GM12878 (cell line): Measurements from ENCODE around the gene SBF1. TPM values are rescaled to one million over a fixed set of nuclear protein-coding genes. Genes with fewer than 3 reads are reported as not detected.

Experiments used
- ATAC-seq: fragments of 200-7000 bp; cut with Tn5 transposase; 3 replicates; pipeline ENCODE4 v1.9.1; 2020; ENCODE audit warnings: mild to moderate bottlenecking, moderate library complexity
- BruUV-seq: library from RNA; stranded (reverse); fragments of 400-500 nt; replicated peaks from 2 replicates; lab custom pipeline; 2021; lab: Mats Ljungman, UMichigan
- CTCF ChIA-PET: fragments of 300-600 bp; sonication (Branson Sonifier 250); formaldehyde crosslinking; extraction: SDS; loops from one replicate; lab custom pipeline; 2021; ENCODE audit warnings: inconsistent platforms; lab: Yijun Ruan, JAX
- POLR2A ChIA-PET: fragments of 350-600 bp; formaldehyde crosslinking; extraction: SDS; loops from one replicate; lab custom pipeline; 2021; ENCODE audit warnings: inconsistent platforms; lab: Charles Lee
- RAD21 ChIA-PET: fragments of 300-600 bp; sonication (Branson Sonifier 250); formaldehyde crosslinking; loops from one replicate; lab custom pipeline; 2023; ENCODE audit warnings: antibody characterized with exemption; ENCODE audit not compliant: unreplicated experiment; lab: Charles Lee
- SMC1A ChIA-PET: fragments of 300-600 bp; sonication (Branson Sonifier 250); formaldehyde crosslinking; loops from one replicate; lab custom pipeline; 2023; ENCODE audit not compliant: unreplicated experiment, uncharacterized antibody; lab: Charles Lee
- DNase-seq: peaks from one replicate; pipeline ENCODE4 v3.0.0-alpha.2; 2011; ENCODE audit warnings: low read depth, low spot score
- FAIRE-seq: peaks from 3 replicates; lab custom pipeline; 2011; peaks lifted over from hg19 to GRCh38; lab: Jason Lieb, UNC
- H2AFZ ChIP-seq: 2 replicates; pipeline ENCODE4 v1.6.0; 2011; ENCODE audit warnings: low read depth, low read length, control low read depth; ENCODE audit not compliant: control insufficient read depth
- H3K27ac ChIP-seq: 2 replicates; pipeline ENCODE4 v1.5.1; 2011; ENCODE audit warnings: control low read depth; ENCODE audit not compliant: control insufficient read depth, insufficient read depth
- H3K27me3 ChIP-seq, 2 experiments: replicated peaks in 1 of 2; 2 replicates each; pipeline versions ENCODE4 v1.6.0 to v1.6.1; 2011; ENCODE audit warnings: low read length in 1 of 2; ENCODE audit not compliant: control insufficient read depth in 2 of 2, insufficient read depth in 2 of 2
- H3K36me3 ChIP-seq, 2 experiments: 2 replicates each; pipeline ENCODE4 v1.5.1; 2011; ENCODE audit warnings: low read length in 1 of 2; ENCODE audit not compliant: control insufficient read depth in 2 of 2, insufficient read depth in 2 of 2
- H3K4me1 ChIP-seq: 2 replicates; pipeline ENCODE4 v1.6.1; 2011; ENCODE audit warnings: mild to moderate bottlenecking, low read length, moderate library complexity, mixed read lengths; ENCODE audit not compliant: control insufficient read depth, insufficient read depth
- H3K4me2 ChIP-seq: 2 replicates; pipeline ENCODE4 v1.6.0; 2011; ENCODE audit warnings: control low read depth; ENCODE audit not compliant: control insufficient read depth, insufficient read depth
- H3K4me3 ChIP-seq: fragments of 200-600 bp; sonication (generic); 2 replicates; pipeline ENCODE4 v1.5.1; 2016
- H3K79me2 ChIP-seq: 2 replicates; pipeline ENCODE4 v1.6.0; 2011; ENCODE audit warnings: low read length; ENCODE audit not compliant: control insufficient read depth, insufficient read depth
- H3K9ac ChIP-seq: 2 replicates; pipeline ENCODE4 v1.8.0; 2011; ENCODE audit warnings: low read length, control low read depth, mixed read lengths; ENCODE audit not compliant: control insufficient read depth, insufficient read depth
- H3K9me3 ChIP-seq: replicated peaks from 3 replicates; pipeline ENCODE4 v1.5.1; 2011; ENCODE audit warnings: mild to moderate bottlenecking, low read length; ENCODE audit not compliant: control insufficient read depth, insufficient read depth
- H4K20me1 ChIP-seq: 2 replicates; pipeline ENCODE4 v1.6.0; 2011; ENCODE audit not compliant: control insufficient read depth, insufficient read depth
- CBFB ChIP-seq: IDR thresholded peaks from 2 replicates; pipeline ENCODE4 v1.6.1; 2016; ENCODE audit warnings: antibody characterized with exemption, low read depth
- CEBPB ChIP-seq, 2 experiments: fragments of 150-350 bp in 1 of 2; IDR thresholded peaks; 2 replicates each; pipeline ENCODE4 v1.6.1; 2012 to 2014; ENCODE audit warnings: low read depth in 2 of 2, low read length in 2 of 2, borderline replicate concordance in 1 of 2, inconsistent platforms in 1 of 2
- FOS ChIP-seq: IDR thresholded peaks from 3 replicates; pipeline ENCODE4 v1.6.1; 2011; ENCODE audit warnings: borderline replicate concordance; ENCODE audit not compliant: insufficient read length; ENCODE audit errors: extremely low read depth
- HDGF ChIP-seq: fragments of 450-650 bp; IDR thresholded peaks from 2 replicates; pipeline ENCODE4 v1.6.1; 2016; ENCODE audit warnings: antibody characterized with exemption
- IKZF1 ChIP-seq: fragments of 450-650 bp; conservative IDR thresholded peaks from 2 replicates; pipeline ENCODE4 v1.6.1; 2017; ENCODE audit warnings: antibody characterized with exemption, mild to moderate bottlenecking
- NR2C1 ChIP-seq: fragments of 450-650 bp; IDR thresholded peaks from 2 replicates; pipeline ENCODE4 v1.6.1; 2017; ENCODE audit warnings: antibody characterized with exemption, mild to moderate bottlenecking, moderate library complexity
- NR2F1 ChIP-seq: fragments of 450-650 bp; conservative IDR thresholded peaks from 2 replicates; pipeline ENCODE4 v1.6.1; 2017; ENCODE audit warnings: mild to moderate bottlenecking
- POLR2AphosphoS5 ChIP-seq: IDR thresholded peaks from 2 replicates; pipeline ENCODE4 v1.6.1; 2011; ENCODE audit warnings: mild to moderate bottlenecking, low read length, inconsistent platforms
- RELA ChIP-seq: fragments of 450-650 bp; IDR thresholded peaks from 2 replicates; pipeline ENCODE4 v1.8.0; 2014; ENCODE audit warnings: borderline replicate concordance; ENCODE audit not compliant: partially characterized antibody
- SMARCA5 ChIP-seq: fragments of 450-650 bp; IDR thresholded peaks from 2 replicates; pipeline ENCODE4 v1.6.1; 2017; ENCODE audit warnings: mild to moderate bottlenecking
- SREBF1 ChIP-seq: IDR thresholded peaks from 2 replicates; pipeline ENCODE4 v1.6.1; 2012; ENCODE audit warnings: mild to moderate bottlenecking, low read length
- TAF1 ChIP-seq: IDR thresholded peaks from 2 replicates; pipeline ENCODE4 v1.6.1; 2011; ENCODE audit warnings: mild to moderate bottlenecking, low read depth, low read length, borderline replicate concordance
- TCF3 ChIP-seq: IDR thresholded peaks from 2 replicates; pipeline ENCODE4 v1.6.1; 2012; ENCODE audit warnings: low read depth, mild to moderate bottlenecking, low read length, borderline replicate concordance; ENCODE audit not compliant: insufficient read depth
- TCF7 ChIP-seq: IDR thresholded peaks from 2 replicates; pipeline ENCODE4 v1.6.1; 2014; ENCODE audit warnings: antibody characterized with exemption, borderline replicate concordance
- ZNF217 ChIP-seq: fragments of 450-650 bp; IDR thresholded peaks from 2 replicates; pipeline ENCODE4 v1.6.1; 2017; ENCODE audit warnings: antibody characterized with exemption, mild to moderate bottlenecking
- WGBS: methylation state at CpG from one replicate; pipeline ENCODE4 v1.1.6; 2016; ENCODE audit warnings: low lambda C conversion rate; ENCODE audit not compliant: insufficient replicate concordance, insufficient coverage; ENCODE audit errors: missing lambda C conversion rate; 5-methylcytosine and 5-hydroxymethylcytosine counted together
- in situ Hi-C: fragments of 300-500 bp; cut with MboI; formaldehyde crosslinking; loops from 9 replicates; pipeline ENCODE4 v1.14.3; 2018; ENCODE audit warnings: mixed read lengths
- intact Hi-C: fragments of 100-400 bp; cut with micrococcal nuclease; formaldehyde crosslinking; loops from one replicate; pipeline ENCODE4 v1.14.2; 2022; ENCODE audit not compliant: unreplicated experiment
- polyA plus RNA-seq, 11 experiments: library from polyadenylated mRNA; depleted of rRNA in 4 of 11; unstranded in 6 of 11; stranded (reverse) in 5 of 11; fragments of >200 nt; fragmentation: Nextera tagmentation in 4 of 11; fragmentation: Illumina TruSeq in 1 of 11; extraction: Ambion mirVana in 4 of 11; extraction: Trizol in 1 of 11; gene quantifications; 1 replicate in 1 of 11; 2 replicates in 10 of 11; pipeline versions ENCODE4 v1.2.1 to v1.2.3, GENCODE V29; 2011 to 2016; ENCODE audit warnings: inconsistent platforms in 2 of 11, missing spikeins in 2 of 11, low read depth in 1 of 11
- total RNA-seq, 4 experiments: library from RNA; depleted of rRNA in 3 of 4; stranded (reverse); fragments of >200 nt in 3 of 4; fragmentation: Illumina TruSeq in 1 of 4; extraction: Trizol in 1 of 4; gene quantifications; 2 replicates each; pipeline versions ENCODE4 v1.2.1 to v1.2.3, GENCODE V29; 2013 to 2021
- TF ChIP-seq, protein P1 (sequence below): fragments of 150-350 bp; IDR thresholded peaks from 2 replicates; pipeline ENCODE4 v1.6.1; 2014; ENCODE audit warnings: mild to moderate bottlenecking, low read depth, low read length
- TF ChIP-seq, protein P2 (sequence below): fragments of 150-350 bp; IDR thresholded peaks from 2 replicates; pipeline ENCODE4 v1.6.1; 2016; ENCODE audit warnings: low read depth, low read length

SBF1 gene
- total and polyA plus RNA-seq, 10 of the 15 experiments (the other 5 are each of a cell fraction or from before 2014, with no cell fraction given): 0.23 to 95.0 (median 17.8) TPM

DNA sequence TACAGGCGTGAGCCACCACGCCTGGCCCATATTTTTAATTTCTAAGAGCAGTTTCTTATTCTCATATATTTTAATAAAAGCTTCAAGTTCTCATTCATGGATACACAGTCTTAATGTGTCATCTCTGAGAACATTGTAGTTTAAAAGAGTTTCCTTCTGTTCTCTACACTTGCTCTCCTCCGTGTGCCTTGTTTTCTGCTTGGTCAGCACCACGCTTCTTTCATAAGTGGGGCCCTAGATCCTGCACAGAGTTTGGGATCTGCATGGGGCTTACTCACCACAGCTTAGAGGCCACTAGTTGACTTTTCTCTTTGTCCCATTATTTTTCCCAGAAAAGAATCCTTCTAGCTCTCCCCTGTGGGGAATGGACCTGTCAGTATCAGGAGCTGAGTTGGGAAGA is 72.9 kb downstream of the SBF1 start:
- peaks cover 12% of the 10 kb centered on the region for H3K4me1 ChIP-seq
- FAIRE-seq (no peak), ATAC-seq (no peak), DNase-seq (no peak)
- in situ Hi-C loops (no loop called here), intact Hi-C loops (no loop called here)
- whole genome bisulfite sequencing: 97% methylated on average over 4 of the region's 4 CpGs
- ChIA-PET POLR2A (interaction anchor here (0.7 kb wide), 1 partner anchor 51 kb away, joined by 3 read pairs; no protein-coding TSS in a partner anchor), SMC1A (no interaction called here), RAD21 (no interaction called here), CTCF (interaction anchor here (0.6 to 1.6 kb wide), 4 partner anchors 71 to 218 kb away, joined by 3 read pairs; partner anchors contain the start of gene SYCE3)
- no peak for TF ChIP-seq IKZF1
- TF ChIP-seq SREBF1: no peak
- no peak for TF ChIP-seq TCF7
- TF ChIP-seq FOS: no peak
- no peak for TF ChIP-seq TAF1
- TF ChIP-seq CBFB: no peak
- no peak for TF ChIP-seq ZNF217
- TF ChIP-seq SMARCA5: no peak
- no peak for TF ChIP-seq RELA
- no peak for TF ChIP-seq NR2C1
- no peak for TF ChIP-seq TCF3
- TF ChIP-seq, protein P1, sequence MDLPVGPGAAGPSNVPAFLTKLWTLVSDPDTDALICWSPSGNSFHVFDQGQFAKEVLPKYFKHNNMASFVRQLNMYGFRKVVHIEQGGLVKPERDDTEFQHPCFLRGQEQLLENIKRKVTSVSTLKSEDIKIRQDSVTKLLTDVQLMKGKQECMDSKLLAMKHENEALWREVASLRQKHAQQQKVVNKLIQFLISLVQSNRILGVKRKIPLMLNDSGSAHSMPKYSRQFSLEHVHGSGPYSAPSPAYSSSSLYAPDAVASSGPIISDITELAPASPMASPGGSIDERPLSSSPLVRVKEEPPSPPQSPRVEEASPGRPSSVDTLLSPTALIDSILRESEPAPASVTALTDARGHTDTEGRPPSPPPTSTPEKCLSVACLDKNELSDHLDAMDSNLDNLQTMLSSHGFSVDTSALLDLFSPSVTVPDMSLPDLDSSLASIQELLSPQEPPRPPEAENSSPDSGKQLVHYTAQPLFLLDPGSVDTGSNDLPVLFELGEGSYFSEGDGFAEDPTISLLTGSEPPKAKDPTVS: no peak
- TF ChIP-seq NR2F1: no peak
- no peak for TF ChIP-seq POLR2AphosphoS5
- no peak for TF ChIP-seq HDGF
- TF ChIP-seq, protein P2, sequence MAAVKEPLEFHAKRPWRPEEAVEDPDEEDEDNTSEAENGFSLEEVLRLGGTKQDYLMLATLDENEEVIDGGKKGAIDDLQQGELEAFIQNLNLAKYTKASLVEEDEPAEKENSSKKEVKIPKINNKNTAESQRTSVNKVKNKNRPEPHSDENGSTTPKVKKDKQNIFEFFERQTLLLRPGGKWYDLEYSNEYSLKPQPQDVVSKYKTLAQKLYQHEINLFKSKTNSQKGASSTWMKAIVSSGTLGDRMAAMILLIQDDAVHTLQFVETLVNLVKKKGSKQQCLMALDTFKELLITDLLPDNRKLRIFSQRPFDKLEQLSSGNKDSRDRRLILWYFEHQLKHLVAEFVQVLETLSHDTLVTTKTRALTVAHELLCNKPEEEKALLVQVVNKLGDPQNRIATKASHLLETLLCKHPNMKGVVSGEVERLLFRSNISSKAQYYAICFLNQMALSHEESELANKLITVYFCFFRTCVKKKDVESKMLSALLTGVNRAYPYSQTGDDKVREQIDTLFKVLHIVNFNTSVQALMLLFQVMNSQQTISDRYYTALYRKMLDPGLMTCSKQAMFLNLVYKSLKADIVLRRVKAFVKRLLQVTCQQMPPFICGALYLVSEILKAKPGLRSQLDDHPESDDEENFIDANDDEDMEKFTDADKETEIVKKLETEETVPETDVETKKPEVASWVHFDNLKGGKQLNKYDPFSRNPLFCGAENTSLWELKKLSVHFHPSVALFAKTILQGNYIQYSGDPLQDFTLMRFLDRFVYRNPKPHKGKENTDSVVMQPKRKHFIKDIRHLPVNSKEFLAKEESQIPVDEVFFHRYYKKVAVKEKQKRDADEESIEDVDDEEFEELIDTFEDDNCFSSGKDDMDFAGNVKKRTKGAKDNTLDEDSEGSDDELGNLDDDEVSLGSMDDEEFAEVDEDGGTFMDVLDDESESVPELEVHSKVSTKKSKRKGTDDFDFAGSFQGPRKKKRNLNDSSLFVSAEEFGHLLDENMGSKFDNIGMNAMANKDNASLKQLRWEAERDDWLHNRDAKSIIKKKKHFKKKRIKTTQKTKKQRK: no peak
- no peak for TF ChIP-seq CEBPB (IDR thresholded peaks at IDR 0.05; ENCODE audit: borderline replicate concordance in 1 of 2, low read depth in 2 of 2, low read length in 2 of 2)
- H3K79me2 ChIP-seq: no peaks in the 10 kb centered on the region
- no TSS peak for BruUV-seq
- no peak overlapping the region for H2AFZ ChIP-seq
- H3K36me3 ChIP-seq: peaks cover 11 to 19% of the 10 kb centered on the region in 2 experiments
- H3K9ac ChIP-seq: no peak overlapping the region
- H3K27ac ChIP-seq: no peak overlapping the region
- no peaks in the 10 kb centered on the region for H4K20me1 ChIP-seq
- H3K4me2 ChIP-seq: no peak overlapping the region
- no peaks in the 10 kb centered on the region for H3K27me3 ChIP-seq
- H3K4me3 ChIP-seq: no peak overlapping the region
- H3K9me3 ChIP-seq: no peaks in the 10 kb centered on the region
